Measurements from ENCODE around the gene IL3.

- no peak for TF ChIP-seq CTCF (IDR thresholded peaks at IDR 0.05)
- TF ChIP-seq ZNF263 (CRISPR knock-in tag; IDR thresholded peaks at IDR 0.05; ENCODE audit: low read depth) = no peak
Measured at GRCh38 chr5:132089363-132089762, 28.9 kb downstream of the IL3 start.

Data from WTC11 (cell line).